ENCODE data around the gene IGFBP7.

The IGFBP7 gene

DNA sequence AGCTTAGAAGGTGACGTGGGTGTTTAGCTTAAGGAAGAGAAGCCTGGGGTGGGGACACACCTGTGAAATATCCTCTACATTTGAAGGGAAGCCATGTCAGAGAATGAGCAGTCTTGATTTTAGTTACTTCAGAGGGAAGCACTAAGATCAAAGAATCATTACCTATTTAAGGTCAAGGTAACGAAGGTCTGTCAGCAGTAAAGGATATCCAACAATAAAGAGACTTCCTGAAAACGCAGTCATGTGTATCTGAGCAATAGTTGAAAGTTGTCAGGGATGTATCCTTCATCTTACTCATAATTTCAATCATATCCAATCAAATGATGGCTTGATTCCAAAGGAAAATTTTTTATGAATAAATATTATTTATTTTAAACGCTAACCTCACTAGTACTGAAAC, 33.5 kb downstream of the IGFBP7 start:
- no peak overlapping the region for H3K9ac ChIP-seq (ENCODE audit: low read length)
- no peaks in the 10 kb centered on the region for H3K27me3 ChIP-seq (ENCODE audit: control insufficient read depth, insufficient read depth, low read length)
- no peaks in the 10 kb centered on the region for H3K36me3 ChIP-seq (ENCODE audit: control insufficient read depth, insufficient read depth, low read length)
- no peak overlapping the region for H3K4me3 ChIP-seq (ENCODE audit: low read length)
- peaks cover 9% of the 10 kb centered on the region for H3K4me1 ChIP-seq (ENCODE audit: control insufficient read depth, insufficient read depth, low read length)
- H3K9me3 ChIP-seq (ENCODE audit: control insufficient read depth, low read length), result no peaks in the 10 kb centered on the region

DNA sequence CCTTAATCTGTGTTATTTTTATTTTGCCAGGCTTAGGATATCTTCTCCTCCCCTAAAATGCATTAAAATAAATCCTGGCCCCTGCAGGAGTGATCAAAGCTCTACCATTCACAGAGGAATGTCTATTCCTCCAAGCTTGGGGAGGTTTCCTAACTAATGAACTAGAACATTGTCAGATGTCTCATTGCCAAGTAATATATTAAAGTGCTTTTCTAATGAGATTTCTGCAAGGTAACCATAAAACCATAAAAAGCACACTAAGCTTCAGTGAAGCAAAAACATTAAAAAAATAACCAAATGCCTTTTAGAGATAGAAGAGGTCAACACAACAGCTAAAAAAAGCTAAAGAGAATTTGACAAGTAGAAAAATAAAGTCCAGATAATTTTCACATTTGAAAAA, 34.8 kb downstream of the IGFBP7 start:
- peaks cover 9% of the 10 kb centered on the region for H3K4me1 ChIP-seq (ENCODE audit: control insufficient read depth, insufficient read depth, low read length)
- no peaks in the 10 kb centered on the region for H3K9me3 ChIP-seq (ENCODE audit: control insufficient read depth, low read length)
- no peaks in the 10 kb centered on the region for H3K36me3 ChIP-seq (ENCODE audit: control insufficient read depth, insufficient read depth, low read length)
- H3K27me3 ChIP-seq (ENCODE audit: control insufficient read depth, insufficient read depth, low read length), result no peaks in the 10 kb centered on the region
- no peak overlapping the region for H3K4me3 ChIP-seq (ENCODE audit: low read length)
- H3K9ac ChIP-seq (ENCODE audit: low read length), result no peak overlapping the region

DNA sequence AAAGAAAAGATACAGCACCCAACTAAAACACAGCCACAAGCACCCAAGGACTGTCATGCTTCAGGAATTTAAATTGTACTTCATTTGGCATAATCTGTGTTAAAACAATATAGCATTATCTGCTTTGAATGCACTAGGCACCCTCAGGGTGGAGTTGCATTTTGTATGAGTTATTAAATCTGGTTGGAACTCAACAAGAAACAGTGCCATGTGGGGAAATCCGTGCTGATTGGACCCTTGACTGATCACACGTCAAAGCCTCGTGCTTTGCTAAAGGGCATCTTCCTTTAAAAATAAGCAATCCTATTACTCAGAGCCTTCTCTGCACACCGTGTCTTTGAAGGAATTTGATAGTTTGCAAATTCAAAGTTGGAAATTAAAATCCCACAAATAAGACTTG, 35.4 kb downstream of the IGFBP7 start:
- Histone ChIP-seq H3K4me1 (ENCODE audit: control insufficient read depth, insufficient read depth, low read length) (peaks cover 9% of the 10 kb centered on the region), H3K36me3 (ENCODE audit: control insufficient read depth, insufficient read depth, low read length) (no peaks in the 10 kb centered on the region), H3K27me3 (ENCODE audit: control insufficient read depth, insufficient read depth, low read length) (no peaks in the 10 kb centered on the region), H3K9ac (ENCODE audit: low read length) (no peak overlapping the region), H3K4me3 (ENCODE audit: low read length) (no peak overlapping the region), H3K9me3 (ENCODE audit: control insufficient read depth, low read length) (no peaks in the 10 kb centered on the region)

DNA sequence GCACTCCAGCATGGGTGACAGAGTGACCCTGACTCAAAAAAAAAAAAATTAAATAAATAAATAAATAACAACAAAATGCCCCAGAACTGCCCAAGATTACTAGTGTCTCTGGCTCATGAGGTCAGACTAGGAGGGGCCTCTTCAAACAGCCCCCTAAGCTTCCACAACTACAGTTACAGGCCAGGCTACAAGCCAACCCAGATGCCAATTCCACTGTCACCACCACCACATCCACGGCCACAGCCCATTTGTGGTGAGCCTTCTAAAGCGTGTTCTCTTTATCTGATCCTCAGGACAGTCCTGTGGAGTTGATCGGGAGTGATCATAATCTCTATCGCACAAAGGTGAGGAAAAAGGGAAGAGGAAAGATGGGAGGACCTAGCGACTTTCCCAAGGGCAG, 36.6 kb downstream of the IGFBP7 start:
- Histone ChIP-seq H3K4me3 (ENCODE audit: low read length) (no peak overlapping the region), H3K4me1 (ENCODE audit: control insufficient read depth, insufficient read depth, low read length) (peaks cover under 1% of the 10 kb centered on the region), H3K9me3 (ENCODE audit: control insufficient read depth, low read length) (no peaks in the 10 kb centered on the region), H3K27me3 (ENCODE audit: control insufficient read depth, insufficient read depth, low read length) (no peaks in the 10 kb centered on the region), H3K9ac (ENCODE audit: low read length) (no peak overlapping the region), H3K36me3 (ENCODE audit: control insufficient read depth, insufficient read depth, low read length) (no peaks in the 10 kb centered on the region)

DNA sequence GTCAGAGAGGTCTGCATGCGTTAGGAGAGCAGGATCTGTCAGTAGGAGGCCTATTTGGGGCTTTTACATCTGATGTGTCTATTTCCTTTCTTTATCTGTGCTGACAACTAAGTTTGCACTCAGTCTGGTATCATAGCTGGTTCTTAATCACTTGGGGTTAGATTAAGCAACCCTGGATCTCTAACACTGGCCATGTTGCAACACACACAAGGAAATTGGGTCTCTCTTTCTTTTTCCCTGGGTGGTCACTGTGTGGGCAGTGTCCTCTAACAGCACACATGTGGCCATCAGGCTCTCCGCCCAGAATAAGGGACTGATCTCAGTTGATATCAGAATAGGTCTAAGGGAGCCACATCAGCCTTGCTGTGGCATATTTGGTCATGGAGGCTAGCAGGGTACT, 38.9 kb downstream of the IGFBP7 start:
- no peaks in the 10 kb centered on the region for H3K9me3 ChIP-seq (ENCODE audit: control insufficient read depth, low read length)
- H3K9ac ChIP-seq (ENCODE audit: low read length), result no peak overlapping the region
- H3K36me3 ChIP-seq (ENCODE audit: control insufficient read depth, insufficient read depth, low read length), result no peaks in the 10 kb centered on the region
- no peak overlapping the region for H3K4me3 ChIP-seq (ENCODE audit: low read length)
- H3K27me3 ChIP-seq (ENCODE audit: control insufficient read depth, insufficient read depth, low read length), result no peaks in the 10 kb centered on the region
- no peaks in the 10 kb centered on the region for H3K4me1 ChIP-seq (ENCODE audit: control insufficient read depth, insufficient read depth, low read length)

DNA sequence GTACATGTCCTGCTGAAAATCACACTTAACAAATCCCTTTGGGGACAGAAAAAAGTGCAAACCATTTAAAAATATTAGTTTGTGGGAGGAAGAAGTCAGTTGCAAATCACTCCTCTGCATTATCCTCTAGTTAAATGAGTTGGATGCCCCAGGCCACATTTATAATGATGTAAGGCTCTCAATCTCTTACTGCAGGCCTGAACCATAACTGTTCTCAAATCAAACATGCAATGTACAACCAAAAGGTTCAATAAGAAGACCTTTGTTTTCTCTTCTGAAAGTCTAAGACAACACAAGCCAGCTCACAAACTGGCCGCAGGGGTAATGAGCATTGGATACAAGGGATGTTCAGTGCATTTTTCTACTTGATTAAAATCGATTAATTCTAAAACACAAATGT, 39.7 kb downstream of the IGFBP7 start:
- Histone ChIP-seq H3K9ac (ENCODE audit: low read length) (no peak overlapping the region), H3K36me3 (ENCODE audit: control insufficient read depth, insufficient read depth, low read length) (no peaks in the 10 kb centered on the region), H3K4me3 (ENCODE audit: low read length) (no peak overlapping the region), H3K9me3 (ENCODE audit: control insufficient read depth, low read length) (no peaks in the 10 kb centered on the region), H3K27me3 (ENCODE audit: control insufficient read depth, insufficient read depth, low read length) (no peaks in the 10 kb centered on the region), H3K4me1 (ENCODE audit: control insufficient read depth, insufficient read depth, low read length) (no peaks in the 10 kb centered on the region)

DNA sequence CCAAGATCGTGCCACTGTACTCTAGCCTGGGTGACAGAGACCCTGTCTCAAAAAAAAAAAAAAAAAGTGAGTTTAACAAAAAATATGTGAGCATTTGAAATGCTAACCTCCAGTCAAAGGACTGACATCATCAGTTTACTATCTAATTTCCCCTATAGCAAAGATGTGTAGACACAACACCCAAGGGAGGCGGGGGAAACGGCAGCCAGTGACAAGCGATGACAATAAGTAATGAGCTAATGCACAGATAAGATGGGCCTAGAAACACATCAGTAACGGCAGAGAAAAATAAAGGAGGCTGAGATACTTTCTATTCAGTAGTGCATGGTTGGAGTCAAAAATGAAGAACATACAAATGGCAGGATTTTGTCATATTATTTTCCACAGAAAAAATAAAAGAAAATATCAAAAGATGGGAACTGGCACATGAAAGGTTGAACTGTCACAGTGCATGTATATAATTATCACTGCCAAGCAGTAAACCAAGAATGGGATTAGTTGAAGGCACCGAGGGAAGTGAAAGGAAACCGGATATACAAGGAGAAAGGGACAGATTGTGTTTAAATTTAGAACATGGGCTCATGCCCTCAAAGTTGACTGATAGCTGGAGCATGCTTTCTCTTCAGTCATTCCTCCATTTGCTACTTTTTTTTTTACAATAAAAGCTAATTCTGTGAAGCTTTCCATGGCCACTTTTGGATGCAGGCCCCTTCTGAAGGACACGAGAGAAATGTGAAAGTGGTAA, 41.8 kb downstream of the IGFBP7 start:
- H3K9me3 ChIP-seq (ENCODE audit: control insufficient read depth, low read length), result no peaks in the 10 kb centered on the region
- no peaks in the 10 kb centered on the region for H3K4me1 ChIP-seq (ENCODE audit: control insufficient read depth, insufficient read depth, low read length)
- no peaks in the 10 kb centered on the region for H3K36me3 ChIP-seq (ENCODE audit: control insufficient read depth, insufficient read depth, low read length)
- H3K4me3 ChIP-seq (ENCODE audit: low read length), result no peak overlapping the region
- no peak overlapping the region for H3K9ac ChIP-seq (ENCODE audit: low read length)
- H3K27me3 ChIP-seq (ENCODE audit: control insufficient read depth, insufficient read depth, low read length), result no peaks in the 10 kb centered on the region

DNA sequence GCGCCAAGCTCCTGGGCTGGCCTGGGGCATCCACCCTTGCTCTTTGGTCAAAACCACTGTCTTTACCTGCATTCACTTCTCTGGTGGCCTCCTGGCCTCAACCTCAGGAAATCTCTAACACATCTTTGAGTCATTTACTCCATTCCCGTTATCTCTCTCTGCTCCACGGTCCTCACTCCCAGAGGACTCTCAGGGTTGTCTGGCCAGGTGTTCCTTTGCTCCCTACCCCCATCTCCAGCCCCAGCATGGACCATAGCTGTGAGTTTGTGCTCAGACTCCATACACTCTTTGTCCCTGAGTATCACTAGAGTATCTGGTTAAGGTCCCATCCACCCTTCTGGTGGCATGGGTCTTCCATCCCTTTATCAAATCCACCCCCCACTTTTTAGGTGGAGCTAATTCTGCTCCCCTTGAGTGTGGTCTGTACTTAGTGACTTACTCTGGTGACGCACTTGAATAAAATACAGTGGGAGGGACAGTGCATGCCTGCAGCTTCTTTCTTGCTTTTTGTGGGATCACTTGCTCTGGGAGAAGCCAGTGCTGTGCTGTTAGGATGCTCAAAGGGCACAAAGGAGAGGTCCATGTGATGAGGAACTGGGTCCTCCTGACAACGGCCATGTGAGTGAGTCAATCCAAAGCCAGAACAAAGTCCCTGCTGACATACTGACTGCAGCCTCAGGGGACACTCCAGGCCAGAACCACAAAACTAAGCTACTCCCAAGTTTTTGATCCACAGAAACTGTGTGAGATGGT, 44.3 kb downstream of the IGFBP7 start:
- Histone ChIP-seq H3K27me3 (ENCODE audit: control insufficient read depth, insufficient read depth, low read length) (no peaks in the 10 kb centered on the region), H3K4me1 (ENCODE audit: control insufficient read depth, insufficient read depth, low read length) (no peaks in the 10 kb centered on the region), H3K9me3 (ENCODE audit: control insufficient read depth, low read length) (no peaks in the 10 kb centered on the region), H3K4me3 (ENCODE audit: low read length) (no peak overlapping the region), H3K36me3 (ENCODE audit: control insufficient read depth, insufficient read depth, low read length) (no peaks in the 10 kb centered on the region), H3K9ac (ENCODE audit: low read length) (no peak overlapping the region)

DNA sequence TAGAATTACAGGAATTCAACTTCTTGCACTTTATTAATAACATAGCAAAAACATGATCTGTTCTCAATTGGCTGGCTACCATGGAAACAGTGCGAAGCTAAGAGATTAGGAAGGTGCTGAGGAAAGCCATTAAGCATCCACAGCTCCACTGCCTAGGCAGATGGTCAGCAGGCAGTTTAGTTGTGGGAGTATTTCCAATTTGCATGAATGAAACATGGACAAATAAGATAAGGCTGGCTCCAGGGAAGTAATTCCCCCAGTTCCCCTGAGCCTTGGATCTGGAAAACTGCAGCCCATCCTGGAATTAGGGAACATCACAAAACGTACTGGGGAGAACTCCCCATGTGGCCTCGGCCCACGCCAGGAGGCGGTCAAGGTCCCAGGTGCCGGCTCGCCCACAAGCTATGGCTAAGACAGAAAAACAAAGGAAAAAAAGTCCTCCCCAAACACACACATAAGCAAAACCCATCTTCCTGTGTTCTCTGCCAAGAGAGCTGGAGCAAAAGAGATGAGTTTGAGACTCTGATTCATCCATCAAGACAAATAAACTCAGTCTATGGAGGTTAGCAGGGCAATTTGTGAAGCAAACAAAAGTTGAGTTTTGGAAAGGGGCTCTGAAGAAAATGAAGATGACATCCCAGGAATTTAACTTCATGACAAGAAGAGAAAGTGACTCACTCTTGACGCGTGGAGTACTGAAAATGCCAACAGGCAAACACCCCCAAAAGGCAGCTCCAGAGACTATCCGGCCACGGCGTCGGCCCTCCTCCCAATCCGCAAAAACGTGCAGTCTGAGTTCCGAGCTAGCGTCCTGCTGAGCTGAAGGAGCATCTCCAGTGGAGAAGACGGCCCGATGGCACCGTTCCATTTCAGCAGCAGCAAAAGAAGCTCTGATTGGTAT, 45.1 kb downstream of the IGFBP7 start:
- Histone ChIP-seq H3K4me1 (ENCODE audit: control insufficient read depth, insufficient read depth, low read length) (no peaks in the 10 kb centered on the region), H3K4me3 (ENCODE audit: low read length) (no peak overlapping the region)

DNA sequence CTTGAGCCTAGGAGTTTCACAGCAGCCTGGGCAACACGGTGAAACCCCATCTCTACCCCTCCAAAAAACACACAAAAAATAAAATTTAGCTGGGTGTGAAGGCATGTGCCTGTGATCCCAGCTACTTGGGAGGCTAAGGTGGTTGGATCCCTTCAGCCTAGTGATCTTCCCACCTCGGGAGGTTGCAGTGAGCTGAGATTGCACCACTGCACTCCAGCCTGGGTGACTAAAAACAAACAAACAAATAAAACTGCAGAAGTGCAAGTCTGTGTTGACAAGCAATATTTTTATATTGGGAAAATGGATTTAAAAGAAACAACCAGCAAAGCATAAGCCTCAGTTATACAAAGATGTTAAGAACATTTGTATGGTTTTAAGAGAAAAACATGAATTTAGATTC, 46.1 kb downstream of the IGFBP7 start:
- Histone ChIP-seq H3K4me3 (ENCODE audit: low read length) (no peak overlapping the region), H3K36me3 (ENCODE audit: control insufficient read depth, insufficient read depth, low read length) (no peaks in the 10 kb centered on the region), H3K9ac (ENCODE audit: low read length) (no peak overlapping the region), H3K4me1 (ENCODE audit: control insufficient read depth, insufficient read depth, low read length) (no peaks in the 10 kb centered on the region), H3K27me3 (ENCODE audit: control insufficient read depth, insufficient read depth, low read length) (no peaks in the 10 kb centered on the region), H3K9me3 (ENCODE audit: control insufficient read depth, low read length) (no peaks in the 10 kb centered on the region)

More for the DNA sequence above, 45.1 kb downstream of the IGFBP7 start:
- Histone ChIP-seq H3K27me3 (ENCODE audit: control insufficient read depth, insufficient read depth, low read length) (no peaks in the 10 kb centered on the region), H3K9ac (ENCODE audit: low read length) (no peak overlapping the region), H3K9me3 (ENCODE audit: control insufficient read depth, low read length) (no peaks in the 10 kb centered on the region), H3K36me3 (ENCODE audit: control insufficient read depth, insufficient read depth, low read length) (no peaks in the 10 kb centered on the region)

DNA sequence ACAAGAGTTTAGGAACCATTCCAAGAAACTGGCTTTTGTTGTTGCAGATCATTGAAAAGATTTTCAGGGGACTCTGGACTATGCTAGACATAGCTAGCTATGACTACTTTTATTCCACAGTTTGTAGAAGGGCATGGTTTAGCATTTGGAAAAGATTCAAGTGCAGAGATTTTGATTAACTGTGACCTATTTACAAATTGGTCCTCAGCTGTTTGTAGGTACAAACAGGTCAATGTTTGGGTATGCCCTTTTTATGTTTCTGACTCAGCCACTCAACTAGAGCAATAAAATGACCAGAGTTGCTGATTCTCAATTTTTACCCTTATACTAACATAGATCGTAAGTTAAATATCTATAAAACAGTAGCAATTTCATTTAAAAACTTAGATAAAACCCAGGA, 46.7 kb downstream of the IGFBP7 start:
- Histone ChIP-seq H3K4me1 (ENCODE audit: control insufficient read depth, insufficient read depth, low read length) (no peaks in the 10 kb centered on the region), H3K4me3 (ENCODE audit: low read length) (no peak overlapping the region), H3K9me3 (ENCODE audit: control insufficient read depth, low read length) (no peaks in the 10 kb centered on the region), H3K36me3 (ENCODE audit: control insufficient read depth, insufficient read depth, low read length) (no peaks in the 10 kb centered on the region), H3K27me3 (ENCODE audit: control insufficient read depth, insufficient read depth, low read length) (no peaks in the 10 kb centered on the region), H3K9ac (ENCODE audit: low read length) (no peak overlapping the region)

DNA sequence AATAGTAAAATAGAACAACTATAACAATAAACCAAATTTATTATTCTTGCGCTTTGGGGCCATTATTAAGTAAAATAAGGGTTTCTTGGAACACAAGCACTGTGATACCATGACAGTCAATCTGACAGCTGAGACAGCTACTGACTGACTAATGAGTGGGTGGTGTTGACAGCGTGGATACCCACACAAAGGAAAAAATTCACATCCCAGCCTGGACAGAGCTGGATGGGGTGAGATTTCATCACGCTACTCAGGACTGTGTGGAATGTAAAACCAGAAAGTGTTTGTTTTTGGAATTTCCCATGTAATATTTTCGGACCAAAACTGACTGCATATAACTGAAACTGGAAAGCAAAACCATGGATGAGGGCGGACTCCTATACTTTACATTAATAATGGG, 48.8 kb downstream of the IGFBP7 start:
- no peaks in the 10 kb centered on the region for H3K36me3 ChIP-seq (ENCODE audit: control insufficient read depth, insufficient read depth, low read length)
- H3K27me3 ChIP-seq (ENCODE audit: control insufficient read depth, insufficient read depth, low read length), result no peaks in the 10 kb centered on the region
- no peaks in the 10 kb centered on the region for H3K9me3 ChIP-seq (ENCODE audit: control insufficient read depth, low read length)
- no peak overlapping the region for H3K9ac ChIP-seq (ENCODE audit: low read length)
- H3K4me3 ChIP-seq (ENCODE audit: low read length), result no peak overlapping the region
- H3K4me1 ChIP-seq (ENCODE audit: control insufficient read depth, insufficient read depth, low read length), result no peaks in the 10 kb centered on the region
